SK-N-SH treated with all-trans-retinoic acid at 6 μM for 48 hours (cell line): Measurements from ENCODE around the gene YPEL3.

ENCODE experiments used
- ATAC-seq: fragments of 200-7000 bp; cut with Tn5 transposase; 3 replicates; pipeline ENCODE4 v1.9.1; 2020; ENCODE audit warnings: mild to moderate bottlenecking, moderate library complexity
- ARNTL ChIP-seq: fragments of 450-650 bp; formaldehyde crosslinking; IDR thresholded peaks from 2 replicates; pipeline ENCODE4 v1.5.0; 2020; ENCODE audit warnings: low read depth, mild to moderate bottlenecking, moderate library complexity, borderline replicate concordance
- BACH2 ChIP-seq: fragments of 250-450 bp; sonication (Bioruptor Pico); IDR thresholded peaks from 2 replicates; pipeline ENCODE4 v1.9.0; 2021; ENCODE audit warnings: mild to moderate bottlenecking, borderline replicate concordance
- CREB5 ChIP-seq: fragments of 250-450 bp; sonication (Bioruptor Pico); IDR thresholded peaks from 2 replicates; pipeline ENCODE4 v1.5.1; 2020; ENCODE audit warnings: low read depth, mild to moderate bottlenecking, moderate library complexity
- CSDC2 ChIP-seq: fragments of 250-450 bp; sonication (Bioruptor Pico); IDR thresholded peaks from 2 replicates; pipeline ENCODE4 v1.5.0; 2020; ENCODE audit warnings: mild to moderate bottlenecking, moderate library complexity
- CSRNP3 ChIP-seq: fragments of 250-450 bp; sonication (Bioruptor Pico); IDR thresholded peaks from 2 replicates; pipeline ENCODE4 v1.5.1; 2021; ENCODE audit warnings: mild to moderate bottlenecking, moderate library complexity
- ESRRG ChIP-seq: fragments of 250-450 bp; sonication (Bioruptor Pico); IDR thresholded peaks from 2 replicates; pipeline ENCODE4 v1.6.1; 2021; ENCODE audit warnings: mild to moderate bottlenecking
- GLIS3 ChIP-seq: fragments of 250-450 bp; sonication (Bioruptor Pico); IDR thresholded peaks from 2 replicates; pipeline ENCODE4 v1.5.0; 2020; ENCODE audit warnings: mild to moderate bottlenecking, moderate library complexity
- ISL1 ChIP-seq: fragments of 250-450 bp; sonication (Bioruptor Pico); IDR thresholded peaks from 2 replicates; pipeline ENCODE4 v2.1.2; 2022; ENCODE audit warnings: mild to moderate bottlenecking, moderate library complexity
- OSR1 ChIP-seq: fragments of 250-450 bp; sonication (Bioruptor Pico); IDR thresholded peaks from 2 replicates; pipeline ENCODE4 v1.8.0; 2022; ENCODE audit warnings: moderate library complexity, mild to moderate bottlenecking, inconsistent platforms
- PATZ1 ChIP-seq: fragments of 250-450 bp; sonication (Bioruptor Pico); IDR thresholded peaks from 2 replicates; pipeline ENCODE4 v1.8.0; 2020; ENCODE audit warnings: mild to moderate bottlenecking, moderate library complexity, borderline replicate concordance
- POU6F1 ChIP-seq: fragments of 250-450 bp; sonication (Bioruptor Pico); IDR thresholded peaks from 2 replicates; pipeline ENCODE4 v1.8.0; 2021; ENCODE audit warnings: low read depth, mild to moderate bottlenecking, moderate library complexity, borderline replicate concordance
- PPARA ChIP-seq: fragments of 250-450 bp; sonication (Bioruptor Pico); IDR thresholded peaks from 2 replicates; pipeline ENCODE4 v1.5.0; 2020; ENCODE audit warnings: mild to moderate bottlenecking, borderline replicate concordance
- RARB ChIP-seq: fragments of 250-450 bp; sonication (Bioruptor Pico); IDR thresholded peaks from 2 replicates; pipeline ENCODE4 v1.8.0; 2021; ENCODE audit warnings: mild to moderate bottlenecking, moderate library complexity
- SNAI2 ChIP-seq: fragments of 250-450 bp; sonication (Bioruptor Pico); IDR thresholded peaks from 2 replicates; pipeline ENCODE4 v1.5.0; 2020; ENCODE audit warnings: mild to moderate bottlenecking, moderate library complexity
- TCF4 ChIP-seq: fragments of 250-450 bp; sonication (Bioruptor Pico); IDR thresholded peaks from 2 replicates; pipeline ENCODE4 v1.8.0; 2021; ENCODE audit warnings: mild to moderate bottlenecking, moderate library complexity, borderline replicate concordance
- TOX ChIP-seq: fragments of 250-450 bp; sonication (Bioruptor Pico); IDR thresholded peaks from 2 replicates; pipeline ENCODE4 v1.8.0; 2021; ENCODE audit warnings: mild to moderate bottlenecking, moderate library complexity, borderline replicate concordance
- ZC3H10 ChIP-seq: fragments of 250-450 bp; sonication (Bioruptor Pico); IDR thresholded peaks from 2 replicates; pipeline ENCODE4 v1.5.1; 2021; ENCODE audit warnings: mild to moderate bottlenecking, moderate library complexity
- ZFP30 ChIP-seq: fragments of 450-650 bp; formaldehyde crosslinking; IDR thresholded peaks from 2 replicates; pipeline ENCODE4 v1.5.0; 2022; ENCODE audit warnings: mild to moderate bottlenecking, moderate library complexity
- ZNF565 ChIP-seq: fragments of 450-650 bp; formaldehyde crosslinking; conservative IDR thresholded peaks from 2 replicates; pipeline ENCODE4 v1.5.0; 2020; ENCODE audit warnings: low read depth, mild to moderate bottlenecking, moderate library complexity
- ZNF70 ChIP-seq: fragments of 450-650 bp; formaldehyde crosslinking; IDR thresholded peaks from 2 replicates; pipeline ENCODE4 v1.5.0; 2020; ENCODE audit warnings: mild to moderate bottlenecking, moderate library complexity
- ZNF8 ChIP-seq: fragments of 450-650 bp; formaldehyde crosslinking; IDR thresholded peaks from 2 replicates; pipeline ENCODE4 v1.5.0; 2020; ENCODE audit warnings: mild to moderate bottlenecking, moderate library complexity

Gene YPEL3

GRCh38 chr16:30063278-30063892 lies 32.6 kb downstream of the YPEL3 start:
- ATAC-seq: no peak
- no peak for TF ChIP-seq TCF4 (CRISPR knock-in tag)

GRCh38 chr16:30060836-30061554 lies 35.0 kb downstream of the YPEL3 start:
- TF ChIP-seq CSRNP3 (CRISPR knock-in tag): no peak
- no peak for TF ChIP-seq TOX (CRISPR knock-in tag)
- no peak for TF ChIP-seq ZNF565 (CRISPR knock-in tag)
- no peak for TF ChIP-seq POU6F1 (CRISPR knock-in tag)
- TF ChIP-seq ZNF70 (CRISPR knock-in tag): no peak
- no peak for TF ChIP-seq SNAI2 (CRISPR knock-in tag)
- TF ChIP-seq CREB5 (CRISPR knock-in tag): no peak
- TF ChIP-seq ZC3H10 (CRISPR knock-in tag): no peak
- TF ChIP-seq ARNTL: no peak
- no peak for TF ChIP-seq BACH2
- TF ChIP-seq ESRRG (CRISPR knock-in tag): no peak
- no peak for TF ChIP-seq GLIS3 (CRISPR knock-in tag)
- TF ChIP-seq ZFP30 (CRISPR knock-in tag): no peak
- TF ChIP-seq ISL1 (CRISPR knock-in tag): no peak
- no peak for TF ChIP-seq PPARA (CRISPR knock-in tag)
- TF ChIP-seq PATZ1: no peak
- no peak for TF ChIP-seq OSR1 (CRISPR knock-in tag)
- no peak for TF ChIP-seq TCF4 (CRISPR knock-in tag)
- no peak for TF ChIP-seq CSDC2 (CRISPR knock-in tag)
- no peak for TF ChIP-seq RARB (CRISPR knock-in tag)
- ATAC-seq: no peak

GRCh38 chr16:30060346-30060745 lies 35.7 kb downstream of the YPEL3 start:
- TF ChIP-seq ZFP30 (CRISPR knock-in tag) (no peak), TCF4 (CRISPR knock-in tag) (0 out of 2 replicates have a peak, but pooled peaks have one; percentile 26), CREB5 (CRISPR knock-in tag) (0 out of 2 replicates have a peak, but pooled peaks have one; percentile 33), ZNF8 (CRISPR knock-in tag) (no peak), ISL1 (CRISPR knock-in tag) (peak; percentile 97)
- no peak for ATAC-seq
